Measurements from ENCODE around the gene COPS7B.

The COPS7B gene

GRCh38 chr2:231786917-231787292 is 660 bp downstream of the COPS7B start:
- DNase-seq (ENCODE audit: low read depth, low spot score): no peak
- Histone ChIP-seq H3K4me3 (ENCODE audit: low read length) (peak overlapping the region; percentile 62; the same call in 1 of the 2 replicates), H3K36me3 (ENCODE audit: control insufficient read depth, insufficient read depth, low read length) (no peaks in the 10 kb centered on the region), H3K27ac (ENCODE audit: low read length) (no peak overlapping the region), H3K4me1 (ENCODE audit: control insufficient read depth, insufficient read depth, low read length) (no peaks in the 10 kb centered on the region), H3K9me3 (ENCODE audit: control insufficient read depth, insufficient read depth, low read length) (no peaks in the 10 kb centered on the region), H3K27me3 (ENCODE audit: control insufficient read depth, insufficient read depth, low read length) (no peaks in the 10 kb centered on the region)
- WGBS (ENCODE audit: insufficient coverage, insufficient read length): no CpG with 5 or more reads among the region's 11 CpGs

GRCh38 chr2:231791107-231791506 is 4.9 kb downstream of the COPS7B start:
- Histone ChIP-seq H3K27me3 (ENCODE audit: control insufficient read depth, insufficient read depth, low read length) (no peaks in the 10 kb centered on the region), H3K27ac (ENCODE audit: low read length) (no peak overlapping the region), H3K36me3 (ENCODE audit: control insufficient read depth, insufficient read depth, low read length) (peaks cover 1% of the 10 kb centered on the region; the same call in 1 of the 2 replicates), H3K9me3 (ENCODE audit: control insufficient read depth, insufficient read depth, low read length) (no peaks in the 10 kb centered on the region), H3K4me3 (ENCODE audit: low read length) (no peak overlapping the region), H3K4me1 (ENCODE audit: control insufficient read depth, insufficient read depth, low read length) (no peaks in the 10 kb centered on the region)
- no CpG with 5 or more reads among the region's 3 CpGs for WGBS (ENCODE audit: insufficient coverage, insufficient read length)
- DNase-seq (ENCODE audit: low read depth, low spot score): no peak

- Histone ChIP-seq H3K27me3 (ENCODE audit: control insufficient read depth, insufficient read depth, low read length) (no peaks in the 10 kb centered on the region), H3K4me1 (ENCODE audit: control insufficient read depth, insufficient read depth, low read length) (no peaks in the 10 kb centered on the region), H3K27ac (ENCODE audit: low read length) (no peak overlapping the region), H3K4me3 (ENCODE audit: low read length) (no peak overlapping the region), H3K36me3 (ENCODE audit: control insufficient read depth, insufficient read depth, low read length) (peaks cover 5% of the 10 kb centered on the region; the same call in 1 of the 2 replicates), H3K9me3 (ENCODE audit: control insufficient read depth, insufficient read depth, low read length) (no peaks in the 10 kb centered on the region)
- no peak for DNase-seq (ENCODE audit: low read depth, low spot score)
- WGBS (ENCODE audit: insufficient coverage, insufficient read length): no CpG with 5 or more reads among the region's 3 CpGs
Observed at GRCh38 chr2:231794383-231794782, 8.1 kb downstream of the COPS7B start.

- no peak overlapping the region for H3K27ac ChIP-seq (ENCODE audit: low read length)
- no peaks in the 10 kb centered on the region for H3K9me3 ChIP-seq (ENCODE audit: control insufficient read depth, insufficient read depth, low read length)
- no peak overlapping the region for H3K4me3 ChIP-seq (ENCODE audit: low read length)
- no peak for DNase-seq (ENCODE audit: low read depth, low spot score)
- WGBS (ENCODE audit: insufficient coverage, insufficient read length): no CpG with 5 or more reads among the region's 9 CpGs
- H3K27me3 ChIP-seq (ENCODE audit: control insufficient read depth, insufficient read depth, low read length): no peaks in the 10 kb centered on the region
- no peaks in the 10 kb centered on the region for H3K4me1 ChIP-seq (ENCODE audit: control insufficient read depth, insufficient read depth, low read length)
- H3K36me3 ChIP-seq (ENCODE audit: control insufficient read depth, insufficient read depth, low read length): peaks cover 9% of the 10 kb centered on the region; the same call in 1 of the 2 replicates
Observed at GRCh38 chr2:231795525-231796327, 9.5 kb downstream of the COPS7B start.

- Histone ChIP-seq H3K9me3 (ENCODE audit: control insufficient read depth, insufficient read depth, low read length) (no peaks in the 10 kb centered on the region), H3K27ac (ENCODE audit: low read length) (no peak overlapping the region), H3K4me1 (ENCODE audit: control insufficient read depth, insufficient read depth, low read length) (no peaks in the 10 kb centered on the region), H3K4me3 (ENCODE audit: low read length) (no peak overlapping the region), H3K36me3 (ENCODE audit: control insufficient read depth, insufficient read depth, low read length) (peaks cover 9% of the 10 kb centered on the region; the same call in 1 of the 2 replicates), H3K27me3 (ENCODE audit: control insufficient read depth, insufficient read depth, low read length) (no peaks in the 10 kb centered on the region)
- WGBS (ENCODE audit: insufficient coverage, insufficient read length): no CpG with 5 or more reads among the region's 6 CpGs
- no peak for DNase-seq (ENCODE audit: low read depth, low spot score)
Observed at GRCh38 chr2:231800493-231801091, 14.3 kb downstream of the COPS7B start.

GRCh38 chr2:231803501-231804138 is 17.4 kb downstream of the COPS7B start:
- no CpG with 5 or more reads among the region's 9 CpGs for whole genome bisulfite sequencing (ENCODE audit: insufficient coverage, insufficient read length)
- DNase-seq (ENCODE audit: low read depth, low spot score): no peak
- Histone ChIP-seq H3K36me3 (ENCODE audit: control insufficient read depth, insufficient read depth, low read length) (peaks cover 11% of the 10 kb centered on the region), H3K4me1 (ENCODE audit: control insufficient read depth, insufficient read depth, low read length) (no peaks in the 10 kb centered on the region), H3K9me3 (ENCODE audit: control insufficient read depth, insufficient read depth, low read length) (no peaks in the 10 kb centered on the region), H3K27me3 (ENCODE audit: control insufficient read depth, insufficient read depth, low read length) (no peaks in the 10 kb centered on the region), H3K4me3 (ENCODE audit: low read length) (no peak overlapping the region), H3K27ac (ENCODE audit: low read length) (no peak overlapping the region)

GRCh38 chr2:231807020-231807419 is 20.8 kb downstream of the COPS7B start:
- no peaks in the 10 kb centered on the region for H3K4me1 ChIP-seq (ENCODE audit: control insufficient read depth, insufficient read depth, low read length)
- WGBS (ENCODE audit: insufficient coverage, insufficient read length): no CpG with 5 or more reads among the region's 2 CpGs
- H3K9me3 ChIP-seq (ENCODE audit: control insufficient read depth, insufficient read depth, low read length): no peaks in the 10 kb centered on the region
- H3K27me3 ChIP-seq (ENCODE audit: control insufficient read depth, insufficient read depth, low read length): no peaks in the 10 kb centered on the region
- DNase-seq (ENCODE audit: low read depth, low spot score): no peak
- H3K27ac ChIP-seq (ENCODE audit: low read length): no peak overlapping the region
- H3K36me3 ChIP-seq (ENCODE audit: control insufficient read depth, insufficient read depth, low read length): peaks cover 12% of the 10 kb centered on the region
- H3K4me3 ChIP-seq (ENCODE audit: low read length): no peak overlapping the region

- Histone ChIP-seq H3K36me3 (ENCODE audit: control insufficient read depth, insufficient read depth, low read length) (peaks cover 12% of the 10 kb centered on the region), H3K4me1 (ENCODE audit: control insufficient read depth, insufficient read depth, low read length) (no peaks in the 10 kb centered on the region), H3K9me3 (ENCODE audit: control insufficient read depth, insufficient read depth, low read length) (no peaks in the 10 kb centered on the region), H3K27ac (ENCODE audit: low read length) (no peak overlapping the region), H3K4me3 (ENCODE audit: low read length) (no peak overlapping the region), H3K27me3 (ENCODE audit: control insufficient read depth, insufficient read depth, low read length) (no peaks in the 10 kb centered on the region)
- DNase-seq (ENCODE audit: low read depth, low spot score): no peak
Observed at GRCh38 chr2:231810905-231811304, 24.7 kb downstream of the COPS7B start.

- Histone ChIP-seq H3K9me3 (ENCODE audit: control insufficient read depth, insufficient read depth, low read length) (no peaks in the 10 kb centered on the region), H3K27ac (ENCODE audit: low read length) (no peak overlapping the region), H3K27me3 (ENCODE audit: control insufficient read depth, insufficient read depth, low read length) (no peaks in the 10 kb centered on the region), H3K36me3 (ENCODE audit: control insufficient read depth, insufficient read depth, low read length) (no peaks in the 10 kb centered on the region), H3K4me1 (ENCODE audit: control insufficient read depth, insufficient read depth, low read length) (no peaks in the 10 kb centered on the region), H3K4me3 (ENCODE audit: low read length) (no peak overlapping the region)
- no CpG with 5 or more reads among the region's 8 CpGs for WGBS (ENCODE audit: insufficient coverage, insufficient read length)
- DNase-seq (ENCODE audit: low read depth, low spot score): no peak
Observed at GRCh38 chr2:231816327-231817026, 30.2 kb downstream of the COPS7B start.

- WGBS (ENCODE audit: insufficient coverage, insufficient read length): no CpG with 5 or more reads among the region's 2 CpGs
- Histone ChIP-seq H3K4me3 (ENCODE audit: low read length) (no peak overlapping the region), H3K36me3 (ENCODE audit: control insufficient read depth, insufficient read depth, low read length) (no peaks in the 10 kb centered on the region), H3K27ac (ENCODE audit: low read length) (no peak overlapping the region), H3K27me3 (ENCODE audit: control insufficient read depth, insufficient read depth, low read length) (no peaks in the 10 kb centered on the region), H3K9me3 (ENCODE audit: control insufficient read depth, insufficient read depth, low read length) (no peaks in the 10 kb centered on the region), H3K4me1 (ENCODE audit: control insufficient read depth, insufficient read depth, low read length) (no peaks in the 10 kb centered on the region)
- DNase-seq (ENCODE audit: low read depth, low spot score): no peak
Observed at GRCh38 chr2:231819447-231820042, 33.3 kb downstream of the COPS7B start.
